Parathyroid adenoma (tissue), 2 donors: ENCODE measurements around the gene SNX21.

ENCODE experiments used
- H2AFZ ChIP-seq: fragments of 300-600 bp; sonication (generic); one replicate; pipeline ENCODE4 v1.7.0; 2017; ENCODE audit warnings: antibody characterized with exemption, mild to moderate bottlenecking
- H3K27ac ChIP-seq: fragments of 300-600 bp; sonication (generic); one replicate; pipeline ENCODE4 v1.7.0; 2017
- H3K27me3 ChIP-seq: fragments of 300-600 bp; sonication (generic); one replicate; pipeline ENCODE4 v1.7.0; 2017; ENCODE audit warnings: low read length; ENCODE audit not compliant: control insufficient read depth, insufficient read depth
- H3K36me3 ChIP-seq: fragments of 300-600 bp; sonication (generic); one replicate; pipeline ENCODE4 v1.7.0; 2017; ENCODE audit warnings: low read length; ENCODE audit not compliant: control insufficient read depth, insufficient read depth
- H3K4me1 ChIP-seq: fragments of 300-600 bp; sonication (generic); one replicate; pipeline ENCODE4 v1.7.0; 2017; ENCODE audit warnings: control low read depth
- H3K4me2 ChIP-seq: fragments of 300-600 bp; sonication (generic); one replicate; pipeline ENCODE4 v1.7.0; 2017; ENCODE audit warnings: low read length
- H3K4me3 ChIP-seq: fragments of 300-600 bp; sonication (generic); one replicate; pipeline ENCODE4 v1.7.0; 2017; ENCODE audit warnings: low read depth, low read length
- H3K79me2 ChIP-seq: fragments of 300-600 bp; sonication (generic); one replicate; pipeline ENCODE4 v1.7.0; 2017; ENCODE audit warnings: control low read depth
- H3K9ac ChIP-seq: fragments of 300-600 bp; sonication (generic); one replicate; pipeline ENCODE4 v1.7.0; 2017; ENCODE audit warnings: mild to moderate bottlenecking
- H3K9me3 ChIP-seq: fragments of 300-600 bp; sonication (generic); one replicate; pipeline ENCODE4 v1.7.0; 2017; ENCODE audit warnings: low read length; ENCODE audit not compliant: control insufficient read depth
- CTCF ChIP-seq: fragments of 300-600 bp; sonication (generic); IDR thresholded peaks from one replicate; pipeline ENCODE4 v1.7.0; 2017; ENCODE audit warnings: antibody characterized with exemption, mild to moderate bottlenecking
- donor health status: primary hyperparathyroidism.

The SNX21 gene

GRCh38 chr20:45832619-45833018 is 980 bp upstream of the SNX21 start:
- Histone ChIP-seq H3K4me2 (no peak overlapping the region), H3K9me3 (no peaks in the 10 kb centered on the region), H3K36me3 (no peaks in the 10 kb centered on the region), H2AFZ (peak overlapping the region; percentile 92), H3K4me3 (no peak overlapping the region), H3K79me2 (no peaks in the 10 kb centered on the region), H3K27ac (peak overlapping the region; percentile 82), H3K4me1 (peaks cover 25% of the 10 kb centered on the region), H3K27me3 (no peaks in the 10 kb centered on the region), H3K9ac (no peak overlapping the region)
- no peak for TF ChIP-seq CTCF

GRCh38 chr20:45833883-45834796 is 541 bp downstream of the SNX21 start:
- Histone ChIP-seq H3K27me3 (no peaks in the 10 kb centered on the region), H3K4me1 (peaks cover 17% of the 10 kb centered on the region), H3K4me3 (peak overlapping the region; percentile 77), H3K36me3 (no peaks in the 10 kb centered on the region), H3K27ac (peak overlapping the region; percentile 82), H2AFZ (peak overlapping the region; percentile 92), H3K9me3 (no peaks in the 10 kb centered on the region), H3K79me2 (no peaks in the 10 kb centered on the region), H3K9ac (peak overlapping the region; percentile 51), H3K4me2 (peak overlapping the region; percentile 99)
- no peak for TF ChIP-seq CTCF

GRCh38 chr20:45834797-45835161 is 1.2 kb downstream of the SNX21 start:
- H3K27ac ChIP-seq = peak overlapping the region; percentile 82
- H3K79me2 ChIP-seq = no peaks in the 10 kb centered on the region
- H3K27me3 ChIP-seq = no peaks in the 10 kb centered on the region
- no peak overlapping the region for H3K9ac ChIP-seq
- peak overlapping the region; percentile 92 for H2AFZ ChIP-seq
- H3K36me3 ChIP-seq = no peaks in the 10 kb centered on the region
- peaks cover 17% of the 10 kb centered on the region for H3K4me1 ChIP-seq
- H3K9me3 ChIP-seq = no peaks in the 10 kb centered on the region
- TF ChIP-seq CTCF = no peak
- peak overlapping the region; percentile 99 for H3K4me2 ChIP-seq
- peak overlapping the region; percentile 77 for H3K4me3 ChIP-seq

GRCh38 chr20:45835329-45835765 is 1.7 kb downstream of the SNX21 start:
- no peak for TF ChIP-seq CTCF
- Histone ChIP-seq H3K4me2 (peak overlapping the region; percentile 99), H3K79me2 (no peaks in the 10 kb centered on the region), H3K9ac (no peak overlapping the region), H3K4me3 (peak overlapping the region; percentile 77), H3K4me1 (peaks cover 17% of the 10 kb centered on the region), H3K36me3 (no peaks in the 10 kb centered on the region), H3K27me3 (no peaks in the 10 kb centered on the region), H3K27ac (peak overlapping the region; percentile 1), H3K9me3 (no peaks in the 10 kb centered on the region), H2AFZ (no peak overlapping the region)
